Measurements from ENCODE around the gene KNOP1.

Gene KNOP1, protein sequence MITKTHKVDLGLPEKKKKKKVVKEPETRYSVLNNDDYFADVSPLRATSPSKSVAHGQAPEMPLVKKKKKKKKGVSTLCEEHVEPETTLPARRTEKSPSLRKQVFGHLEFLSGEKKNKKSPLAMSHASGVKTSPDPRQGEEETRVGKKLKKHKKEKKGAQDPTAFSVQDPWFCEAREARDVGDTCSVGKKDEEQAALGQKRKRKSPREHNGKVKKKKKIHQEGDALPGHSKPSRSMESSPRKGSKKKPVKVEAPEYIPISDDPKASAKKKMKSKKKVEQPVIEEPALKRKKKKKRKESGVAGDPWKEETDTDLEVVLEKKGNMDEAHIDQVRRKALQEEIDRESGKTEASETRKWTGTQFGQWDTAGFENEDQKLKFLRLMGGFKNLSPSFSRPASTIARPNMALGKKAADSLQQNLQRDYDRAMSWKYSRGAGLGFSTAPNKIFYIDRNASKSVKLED

DNA sequence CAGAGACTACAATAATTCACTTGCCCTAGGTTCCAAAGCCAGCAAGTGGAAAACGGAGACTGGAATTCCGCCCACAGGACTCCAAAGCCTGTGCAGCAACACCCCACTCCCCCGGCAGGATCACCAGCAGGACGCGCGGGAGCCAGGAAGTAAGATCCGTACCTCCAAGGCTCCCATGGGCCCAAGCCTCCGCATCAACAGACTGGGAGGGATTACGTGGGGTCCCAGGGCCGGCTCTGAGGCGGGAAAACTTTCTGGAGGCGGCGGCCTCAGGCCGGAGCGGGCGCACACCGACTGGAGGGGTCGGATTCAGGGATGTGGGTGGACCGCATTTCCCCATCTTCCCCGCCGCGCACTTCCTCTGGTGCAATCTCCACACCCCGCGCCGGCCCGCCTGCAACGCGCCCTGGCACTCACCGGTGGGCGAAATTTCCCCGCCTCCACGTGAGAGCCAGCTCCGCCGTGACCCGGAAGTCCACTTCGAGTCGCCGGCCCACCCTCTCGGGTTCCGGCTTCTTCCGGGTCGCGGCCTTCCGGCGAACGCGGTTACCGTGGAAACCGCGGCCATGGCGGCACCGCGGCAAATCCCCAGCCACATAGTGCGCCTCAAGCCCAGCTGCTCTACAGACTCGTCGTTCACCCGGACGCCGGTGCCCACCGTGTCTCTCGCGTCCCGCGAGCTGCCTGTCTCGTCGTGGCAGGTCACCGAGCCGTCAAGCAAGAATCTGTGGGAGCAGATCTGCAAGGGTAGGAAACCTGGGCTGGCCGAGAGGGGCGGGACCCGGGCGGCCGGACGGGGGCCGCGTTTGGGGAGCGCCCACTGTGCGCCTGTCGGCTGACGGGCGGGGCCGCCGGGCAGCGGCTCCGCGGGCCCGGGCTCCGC is at the start of gene KNOP1, which contains the start of gene IQCK:
Gene KNOP1, minus strand, starts transcription at position 487 of the 883 bp plus-strand sequence. CDS start 3,192 bp downstream, outside the sequence.
Gene IQCK, plus strand, starts transcription at position 531 of the 883 bp plus-strand sequence. Its CDS starts 36 bp downstream, at position 567.
- DNase-seq (ENCODE audit: extremely low spot score, insufficient read length, low read depth) (peak; percentile 88), FAIRE-seq (peak; percentile 87)

DNA sequence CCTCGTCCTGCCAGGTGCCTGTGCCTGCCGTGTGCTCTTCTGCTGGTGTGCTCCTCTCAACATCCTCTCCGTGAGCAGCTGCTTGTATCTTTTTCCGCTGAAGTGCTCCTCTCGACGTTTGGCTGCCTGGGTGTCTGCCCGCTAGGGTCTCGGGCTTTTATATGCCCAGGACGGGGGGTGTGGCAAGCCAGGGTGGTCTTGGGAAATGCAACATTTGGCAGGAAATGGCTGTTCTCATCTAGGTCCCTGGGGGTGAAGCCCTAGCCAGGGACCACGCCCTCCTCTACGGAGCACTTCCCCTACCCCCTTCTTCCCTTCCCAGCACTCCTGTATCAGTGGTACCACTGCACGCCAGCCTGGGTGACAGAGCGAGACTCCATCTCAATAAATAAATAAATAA is 49.5 kb upstream of the KNOP1 start:
- DNase-seq (ENCODE audit: extremely low spot score, insufficient read length, low read depth), result no peak
- FAIRE-seq, result no peak

DNA sequence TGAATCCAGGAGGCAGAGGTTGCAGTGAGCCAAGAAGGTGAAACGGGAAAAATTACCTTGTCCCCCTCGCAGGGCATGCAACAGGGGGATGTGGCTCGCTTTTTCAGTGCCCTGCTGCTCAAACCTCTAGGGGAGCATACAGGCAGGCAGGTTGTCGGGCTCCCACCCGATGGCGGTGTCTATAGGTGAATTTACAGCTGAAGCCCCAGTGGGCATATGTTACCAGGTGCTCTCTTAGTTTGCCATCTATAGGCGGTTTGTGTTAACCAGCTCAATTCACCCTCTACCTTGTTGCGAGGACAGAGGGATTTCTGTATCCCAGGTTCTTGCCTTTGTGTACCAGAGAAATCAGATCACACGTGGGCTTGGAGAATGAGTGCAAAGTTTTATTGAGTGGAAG is 49.0 kb upstream of the KNOP1 start:
- DNase-seq (ENCODE audit: extremely low spot score, insufficient read length, low read depth), result no peak
- no peak for FAIRE-seq

DNA sequence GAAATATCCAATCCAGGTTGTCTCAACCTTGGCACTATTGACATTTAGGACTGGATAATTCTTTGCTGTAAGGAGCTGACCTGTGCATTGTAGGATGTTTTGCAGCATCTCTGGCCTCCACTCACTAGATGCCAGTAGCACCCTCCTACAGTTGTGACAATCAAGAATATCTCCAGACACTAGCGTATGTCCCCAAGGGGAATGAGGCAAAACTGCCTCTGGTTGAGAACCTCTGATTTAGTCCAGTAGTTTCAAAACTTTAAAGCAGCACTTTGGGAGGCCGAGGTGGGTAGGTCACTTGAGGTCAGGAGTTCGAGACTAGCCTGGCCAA is 48.5 kb upstream of the KNOP1 start:
- no peak for FAIRE-seq

DNA sequence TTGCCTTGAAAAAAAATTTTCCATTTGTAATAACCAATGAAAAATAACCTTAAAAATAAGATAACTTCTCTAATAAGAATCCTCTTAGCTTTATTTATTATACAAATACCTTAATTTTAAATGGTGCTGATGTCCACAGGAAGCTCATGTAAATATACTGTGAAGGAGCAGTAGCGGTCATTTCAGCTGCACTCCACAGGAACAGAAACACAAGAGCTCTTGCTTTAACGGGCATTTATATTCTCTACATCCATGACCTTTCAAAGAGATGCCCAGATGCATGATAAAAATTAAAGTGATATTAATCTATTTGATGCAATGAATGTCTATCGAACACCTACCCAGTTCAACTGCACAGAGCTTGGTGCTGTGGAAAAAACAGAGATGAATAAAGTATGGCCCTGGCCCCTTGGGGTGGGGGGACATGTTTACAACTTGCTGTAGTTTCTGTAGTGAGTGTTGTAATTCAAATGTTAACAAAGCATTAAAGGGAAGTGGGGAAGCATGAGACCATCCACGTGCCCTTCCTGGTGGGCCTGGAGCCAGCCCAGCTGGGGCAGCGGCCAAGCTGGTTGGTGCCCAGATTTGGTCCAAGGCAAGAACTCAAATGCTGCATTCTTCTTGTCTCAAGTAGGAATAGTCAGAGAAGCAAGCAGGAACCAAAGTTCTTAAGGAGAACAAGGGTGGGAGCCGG is 48.0 kb upstream of the KNOP1 start:
- DNase-seq (ENCODE audit: extremely low spot score, insufficient read length, low read depth) (no peak), FAIRE-seq (no peak)

More for the DNA sequence above, 48.5 kb upstream of the KNOP1 start:
- no peak for DNase-seq (ENCODE audit: extremely low spot score, insufficient read length, low read depth)

DNA sequence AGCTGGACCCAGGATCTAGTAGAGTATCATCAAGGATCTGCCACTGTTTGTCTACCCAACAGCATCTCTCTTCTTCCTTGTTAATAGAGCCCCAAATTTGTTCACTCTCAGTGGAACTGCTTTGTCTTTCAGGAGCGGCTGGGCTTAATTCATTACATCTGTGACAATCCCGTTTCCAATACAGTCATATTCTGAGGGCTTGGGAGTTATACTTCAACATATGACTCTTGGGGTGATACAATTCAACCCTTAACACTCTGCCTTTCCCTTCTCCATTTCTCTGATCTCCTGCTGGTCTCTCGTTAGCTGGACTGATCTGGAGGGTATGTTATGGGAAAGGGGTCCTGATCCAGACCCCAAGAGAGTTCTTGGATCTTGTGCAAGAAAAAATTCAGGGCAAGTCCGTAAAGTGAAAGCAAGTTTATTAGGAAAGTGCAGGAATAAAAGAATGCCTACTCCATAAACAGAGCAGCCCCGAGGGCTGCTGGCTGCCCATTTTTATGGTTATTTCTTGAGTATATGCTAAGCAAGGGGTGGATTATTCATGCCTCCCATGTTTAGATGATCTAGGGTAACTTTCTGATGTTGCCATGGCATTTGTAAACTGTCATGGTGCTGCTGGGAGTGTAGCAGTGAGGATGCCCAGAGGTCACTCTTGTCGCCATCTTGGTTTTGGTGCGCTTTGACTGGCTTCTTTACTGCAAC is 42.5 kb upstream of the KNOP1 start:
- DNase-seq (ENCODE audit: extremely low spot score, insufficient read length, low read depth) (no peak), FAIRE-seq (no peak)

DNA sequence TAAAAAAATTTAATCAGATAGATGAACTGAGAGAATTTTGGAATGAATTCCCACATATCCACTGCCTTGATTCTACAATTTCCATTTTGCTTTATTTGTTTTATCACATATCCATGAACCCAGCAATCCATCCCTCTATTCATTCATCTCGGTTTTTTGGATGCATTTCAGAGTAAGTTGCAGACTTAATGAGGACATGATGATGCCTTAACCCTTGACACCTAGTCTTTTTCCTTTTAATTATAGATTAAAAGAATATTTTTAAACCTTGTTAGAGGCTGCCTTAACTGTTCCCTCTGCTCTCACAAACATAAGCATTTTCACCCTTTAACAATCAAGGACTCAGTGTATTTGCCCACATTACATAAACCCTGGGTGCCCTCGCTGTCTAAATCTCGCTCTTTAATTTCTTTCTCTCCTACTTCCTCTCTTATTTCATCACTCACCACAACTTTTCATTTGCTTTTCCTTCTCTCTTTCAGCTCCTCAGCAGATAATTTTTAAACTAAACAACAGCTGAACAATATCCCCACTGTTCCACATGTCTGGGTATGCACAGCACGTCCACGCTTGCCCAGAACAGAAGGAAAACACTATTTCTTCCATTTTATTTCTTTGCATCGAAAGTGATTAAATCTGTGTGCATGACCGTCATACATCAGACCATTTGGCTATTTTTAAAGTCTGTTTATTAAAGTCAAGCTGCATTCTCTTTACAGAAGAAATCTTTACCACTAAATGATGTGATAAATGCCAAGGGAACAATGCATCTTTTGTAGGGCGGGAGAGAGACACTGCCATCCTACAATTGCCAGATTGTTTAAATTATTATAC is 40.0 kb upstream of the KNOP1 start:
- DNase-seq (ENCODE audit: extremely low spot score, insufficient read length, low read depth) (no peak), FAIRE-seq (no peak)

DNA sequence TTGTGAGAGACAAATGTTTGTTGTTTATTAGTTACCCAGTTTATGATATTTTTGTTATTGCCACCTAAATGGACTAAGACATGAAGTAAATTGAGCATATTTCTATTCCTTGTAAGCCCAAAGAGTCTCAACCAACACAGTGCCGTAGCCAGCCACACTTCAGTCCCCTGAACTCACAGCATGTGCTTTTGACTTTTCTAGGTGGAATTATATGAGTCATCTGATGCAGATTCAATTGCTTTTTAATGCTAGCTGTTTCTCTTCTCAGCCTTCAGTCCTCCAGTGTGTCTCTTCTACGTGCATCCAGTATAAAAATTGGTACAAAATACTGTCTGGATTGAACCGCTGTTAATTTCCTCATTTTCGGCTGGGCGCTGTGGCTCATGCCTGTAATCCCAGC is 39.0 kb upstream of the KNOP1 start:
- no peak for DNase-seq (ENCODE audit: extremely low spot score, insufficient read length, low read depth)
- FAIRE-seq, result no peak

DNA sequence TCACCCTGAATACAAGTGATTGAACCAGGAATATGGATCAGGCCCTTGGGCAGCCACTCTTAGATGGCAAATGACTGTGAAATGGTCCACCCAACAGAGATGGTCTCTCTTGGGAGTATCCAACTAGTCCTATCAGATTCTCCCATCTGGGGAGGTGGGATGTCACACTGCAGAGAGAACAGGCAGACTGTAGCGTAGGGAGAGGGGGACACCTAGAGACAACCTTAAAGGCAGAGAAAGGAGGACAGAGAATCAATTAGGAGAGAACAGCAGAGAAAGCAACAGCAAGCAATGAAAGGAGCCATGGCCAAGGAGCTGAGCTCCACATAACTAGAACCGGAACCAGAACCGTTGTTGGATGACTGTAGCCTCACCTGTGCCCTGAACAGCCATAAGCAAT is 37.2 kb upstream of the KNOP1 start:
- FAIRE-seq (no peak), DNase-seq (ENCODE audit: extremely low spot score, insufficient read length, low read depth) (no peak)

DNA sequence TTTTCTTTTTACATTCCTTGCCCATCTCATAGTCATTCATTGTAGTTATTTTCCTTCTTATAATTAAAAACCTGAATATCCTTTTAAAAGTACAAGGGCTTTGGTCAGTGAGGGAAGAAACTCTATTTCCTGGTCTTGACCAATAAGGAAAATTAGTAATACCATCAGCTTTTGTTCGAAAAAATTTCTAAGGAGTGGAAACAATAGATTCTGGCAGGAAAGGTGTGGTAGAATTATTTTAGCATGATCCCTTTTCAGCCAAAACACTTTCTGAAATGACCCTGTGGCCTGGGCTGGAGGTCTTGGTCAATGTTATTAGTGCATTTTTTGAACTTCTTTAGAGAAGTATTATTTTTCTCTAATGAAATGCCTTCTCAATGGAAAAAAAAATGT is 36.6 kb upstream of the KNOP1 start:
- DNase-seq (ENCODE audit: extremely low spot score, insufficient read length, low read depth) (no peak), FAIRE-seq (no peak)

DNA sequence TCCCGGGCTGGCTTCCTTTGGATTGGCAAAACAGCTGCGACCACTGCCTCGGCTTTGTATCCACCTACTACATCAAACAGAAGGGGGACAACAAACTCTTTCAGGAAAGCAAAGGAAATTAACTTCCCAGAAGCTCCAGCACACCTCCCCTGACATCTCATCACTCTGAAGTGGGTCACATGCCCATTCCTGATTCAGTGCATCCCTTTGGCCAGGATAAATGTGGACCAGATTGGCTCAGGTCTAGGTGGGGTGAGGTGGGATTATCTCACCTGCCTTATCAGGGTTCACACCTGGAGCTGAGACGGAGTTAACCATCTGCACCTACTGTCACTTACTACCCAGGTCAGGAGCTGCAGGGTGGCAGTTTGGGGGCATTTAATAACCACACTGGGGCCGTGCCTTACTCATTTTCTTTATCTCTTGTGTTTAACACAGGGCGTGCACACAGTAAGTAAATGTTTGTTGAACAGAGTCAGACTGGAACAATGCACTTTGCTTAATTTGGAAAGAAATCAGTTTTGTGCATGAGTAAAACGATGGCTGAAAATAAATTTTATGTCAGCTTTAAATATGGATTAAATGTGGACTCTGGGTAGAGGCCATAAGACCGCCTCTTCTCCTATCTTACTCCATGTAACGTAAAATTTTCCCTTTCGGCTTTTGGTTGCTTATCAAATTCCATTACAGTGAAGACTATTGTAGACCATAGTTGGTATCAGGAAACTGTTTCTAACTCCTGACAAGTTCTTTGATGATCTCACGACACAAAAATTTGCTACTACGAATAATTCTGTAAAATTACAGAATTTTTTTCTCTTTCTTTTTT is 36.0 kb upstream of the KNOP1 start:
- DNase-seq (ENCODE audit: extremely low spot score, insufficient read length, low read depth) (no peak), FAIRE-seq (no peak)

DNA sequence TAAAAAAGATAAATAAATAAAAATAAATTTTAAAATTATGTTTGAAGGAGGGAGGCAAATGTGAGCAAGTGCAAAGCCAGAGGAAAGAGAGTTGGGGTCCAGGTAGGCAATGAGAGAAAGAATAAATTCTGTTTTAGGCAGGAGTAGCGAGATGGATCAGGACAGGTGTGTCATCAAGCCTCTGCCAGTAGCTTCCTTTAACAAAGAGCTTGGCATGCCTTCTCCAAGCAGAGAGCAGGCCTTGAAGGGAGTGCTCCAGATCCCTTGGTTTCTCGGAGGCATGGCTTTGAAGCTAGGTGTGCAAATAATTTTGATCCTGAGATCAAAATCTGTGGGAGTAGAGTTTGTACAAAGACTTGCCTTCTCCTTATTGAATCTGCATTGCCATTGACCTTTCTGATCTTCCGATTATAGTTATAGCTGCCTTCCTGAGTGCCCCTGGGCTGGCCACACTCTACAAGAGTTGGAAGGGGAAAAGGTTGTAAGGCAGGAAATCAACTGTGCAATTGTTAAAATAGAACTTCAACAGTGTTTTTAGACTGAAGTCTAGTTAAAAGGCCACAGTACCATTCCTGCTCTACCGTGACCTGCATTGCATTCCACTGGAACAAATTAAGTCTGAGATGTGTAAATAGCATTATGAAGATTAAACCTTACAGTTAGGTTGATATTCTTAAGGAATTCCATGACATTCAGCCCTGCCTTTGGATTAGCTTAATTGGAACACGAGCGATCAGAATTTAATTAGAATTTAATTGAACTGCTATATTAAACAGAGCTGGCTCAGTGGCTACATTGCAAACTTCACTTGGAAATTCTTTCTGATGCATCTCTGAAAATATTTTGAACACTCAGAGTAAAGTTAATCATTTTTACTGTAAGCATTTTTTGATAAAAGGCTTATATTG is 33.7 kb upstream of the KNOP1 start:
- DNase-seq (ENCODE audit: extremely low spot score, insufficient read length, low read depth) (no peak), FAIRE-seq (no peak)

DNA sequence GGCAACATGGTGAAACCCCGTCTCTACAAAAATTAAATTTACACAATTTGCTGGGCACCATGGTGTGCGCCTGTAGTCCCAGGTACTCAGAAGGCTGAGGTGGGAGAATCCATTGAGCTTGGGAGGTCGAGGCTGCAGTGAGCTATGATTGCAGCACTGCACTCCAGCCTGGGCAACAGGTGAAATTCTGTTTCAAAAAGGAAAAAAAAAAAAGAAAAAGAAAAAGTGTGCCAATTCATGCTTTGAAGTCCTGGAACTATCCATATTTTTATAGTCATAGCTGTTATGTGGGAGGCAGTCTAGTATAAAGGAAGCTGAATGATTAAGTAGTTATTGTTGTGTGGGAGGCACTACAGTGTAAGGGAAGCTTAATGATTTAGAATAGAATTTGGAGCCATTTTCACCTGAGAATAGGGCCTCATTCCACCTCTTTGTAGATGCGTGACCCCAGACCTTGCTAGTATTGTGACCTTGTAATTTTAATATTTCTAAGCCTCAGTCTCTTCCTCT is 31.6 kb upstream of the KNOP1 start:
- no peak for FAIRE-seq
- no peak for DNase-seq (ENCODE audit: extremely low spot score, insufficient read length, low read depth)

DNA sequence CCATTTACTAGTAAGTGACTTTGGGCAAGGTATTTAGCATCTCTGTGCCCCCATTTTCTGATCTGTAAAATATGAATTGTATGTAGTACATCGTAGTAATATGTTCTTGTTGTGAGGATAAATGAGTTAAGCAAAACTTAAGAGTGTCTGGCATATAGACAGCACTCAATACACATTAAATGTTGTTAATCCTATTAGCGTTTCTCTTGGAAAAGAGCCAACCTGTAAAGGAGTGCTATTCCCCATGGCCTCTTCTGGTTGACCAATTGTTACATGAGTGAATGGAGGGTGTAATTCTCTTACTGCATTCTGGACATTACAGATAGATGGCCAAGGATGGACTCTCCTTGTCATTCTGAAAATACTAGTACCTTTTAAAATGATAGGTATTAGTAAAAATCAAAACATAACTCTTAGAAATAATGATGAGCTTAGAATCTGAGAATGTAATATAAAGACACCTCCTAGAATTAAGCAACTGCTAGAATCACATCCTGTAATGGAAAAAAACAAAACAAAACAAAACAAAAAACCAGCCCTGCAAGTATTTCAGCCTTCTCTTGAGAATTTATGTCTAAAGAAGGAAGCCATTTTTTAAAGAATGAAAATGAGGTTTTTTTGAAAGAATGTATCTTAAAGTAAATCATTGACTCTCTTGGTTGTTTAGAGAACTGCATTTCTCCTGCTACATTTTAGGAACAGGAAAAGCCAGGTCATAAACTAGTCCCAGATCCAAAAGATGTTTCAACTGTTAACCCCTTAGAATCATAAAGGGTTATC is 30.6 kb upstream of the KNOP1 start:
- DNase-seq (ENCODE audit: extremely low spot score, insufficient read length, low read depth) (no peak), FAIRE-seq (no peak)

DNA sequence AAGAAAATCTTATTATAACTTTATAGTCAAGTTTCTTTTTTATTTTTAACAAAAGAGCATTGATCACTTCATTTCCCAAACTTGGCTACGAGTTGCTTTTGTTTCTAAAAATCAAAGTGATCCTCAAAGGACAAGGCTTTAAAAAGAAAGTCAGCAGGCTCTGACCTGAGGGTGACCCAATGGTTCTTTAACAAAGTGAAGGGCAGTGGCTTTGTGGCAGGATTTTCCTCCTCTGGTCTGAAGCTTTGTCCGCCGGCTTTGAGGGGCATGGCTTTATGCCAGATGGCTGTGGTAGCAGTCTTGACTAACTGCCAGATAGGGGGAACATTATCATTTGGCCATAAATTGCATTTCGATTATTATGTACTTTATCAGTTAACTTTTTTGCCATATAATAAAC is 28.5 kb upstream of the KNOP1 start:
- DNase-seq (ENCODE audit: extremely low spot score, insufficient read length, low read depth) (no peak), FAIRE-seq (no peak)

DNA sequence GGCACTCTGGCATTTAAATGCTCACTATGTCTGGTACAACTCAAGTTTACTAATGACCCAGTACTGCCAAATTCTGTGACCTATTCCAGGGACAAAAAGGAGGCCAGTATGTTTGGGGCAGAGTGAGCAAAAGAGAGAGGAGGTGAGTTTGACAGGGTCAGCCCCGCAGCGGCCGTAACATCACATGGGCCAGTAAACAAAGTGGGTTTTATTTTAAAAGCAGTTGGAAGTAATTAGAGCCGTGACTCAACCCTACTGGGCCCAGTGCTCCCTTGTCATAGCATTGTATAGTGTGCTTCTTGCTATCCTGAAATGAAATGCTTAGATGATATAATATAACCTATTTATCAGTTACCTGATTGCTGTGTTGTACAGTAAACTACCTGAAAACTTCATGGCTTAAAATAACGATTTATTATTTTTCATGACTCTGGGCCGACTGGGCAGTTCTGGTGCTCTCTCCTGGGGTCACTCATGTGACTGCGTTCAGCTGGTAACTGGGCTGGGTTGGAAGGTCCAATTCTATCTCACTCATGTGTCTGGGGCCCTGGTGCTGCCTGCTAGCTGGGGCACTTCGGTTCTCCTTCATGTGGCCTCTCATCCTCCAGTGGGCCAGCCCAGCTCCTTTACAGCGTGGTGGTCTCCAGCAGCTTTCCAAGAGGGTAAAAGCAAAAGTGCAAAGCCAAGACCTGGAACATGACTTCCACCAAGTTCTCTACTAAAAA is 27.4 kb upstream of the KNOP1 start:
- FAIRE-seq (no peak), DNase-seq (ENCODE audit: extremely low spot score, insufficient read length, low read depth) (no peak)
